HFF-Myc (cell line): ENCODE data around the gene SMYD3.
A peak's percentile ranks its signal among the peaks of the same experiment; 100 is the strongest.

Experiments
- DNase-seq: peaks from one replicate; pipeline ENCODE4 v3.0.0-alpha.2; 2011; ENCODE audit warnings: low read depth; ENCODE audit errors: extremely low read depth
- H3K4me3 ChIP-seq: replicated peaks from 2 replicates; pipeline ENCODE4 v1.5.1; 2011; ENCODE audit warnings: low read depth, mild to moderate bottlenecking, control low read depth, low read length
- TF ChIP-seq, protein P1 (sequence below): IDR thresholded peaks from 2 replicates; pipeline ENCODE4 v1.5.1; 2012; ENCODE audit warnings: mild to moderate bottlenecking, low read depth, low read length, control low read depth; ENCODE audit errors: missing control alignments

Gene SMYD3

DNA sequence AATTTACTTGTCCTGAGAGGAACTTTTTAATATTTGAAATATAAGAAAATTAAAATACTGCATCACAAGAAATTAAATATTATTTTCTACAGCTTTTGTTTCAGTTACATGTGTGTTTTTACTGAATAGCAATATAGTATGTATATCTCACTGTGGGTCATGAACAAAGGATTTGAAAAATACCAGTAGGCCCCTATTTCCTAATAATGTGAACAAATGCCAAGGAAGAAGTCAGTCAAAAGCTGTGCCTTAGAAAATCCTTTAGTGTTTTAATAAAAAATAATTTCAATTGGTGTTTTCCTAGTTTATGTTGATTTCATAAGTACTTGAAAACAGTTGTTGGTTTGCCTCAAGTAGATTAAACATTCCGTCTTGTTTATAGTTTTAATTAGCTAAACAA, 46.7 kb downstream of the SMYD3 start:
- no peak overlapping the region for H3K4me3 ChIP-seq
- DNase-seq: no peak
- TF ChIP-seq, protein P1, sequence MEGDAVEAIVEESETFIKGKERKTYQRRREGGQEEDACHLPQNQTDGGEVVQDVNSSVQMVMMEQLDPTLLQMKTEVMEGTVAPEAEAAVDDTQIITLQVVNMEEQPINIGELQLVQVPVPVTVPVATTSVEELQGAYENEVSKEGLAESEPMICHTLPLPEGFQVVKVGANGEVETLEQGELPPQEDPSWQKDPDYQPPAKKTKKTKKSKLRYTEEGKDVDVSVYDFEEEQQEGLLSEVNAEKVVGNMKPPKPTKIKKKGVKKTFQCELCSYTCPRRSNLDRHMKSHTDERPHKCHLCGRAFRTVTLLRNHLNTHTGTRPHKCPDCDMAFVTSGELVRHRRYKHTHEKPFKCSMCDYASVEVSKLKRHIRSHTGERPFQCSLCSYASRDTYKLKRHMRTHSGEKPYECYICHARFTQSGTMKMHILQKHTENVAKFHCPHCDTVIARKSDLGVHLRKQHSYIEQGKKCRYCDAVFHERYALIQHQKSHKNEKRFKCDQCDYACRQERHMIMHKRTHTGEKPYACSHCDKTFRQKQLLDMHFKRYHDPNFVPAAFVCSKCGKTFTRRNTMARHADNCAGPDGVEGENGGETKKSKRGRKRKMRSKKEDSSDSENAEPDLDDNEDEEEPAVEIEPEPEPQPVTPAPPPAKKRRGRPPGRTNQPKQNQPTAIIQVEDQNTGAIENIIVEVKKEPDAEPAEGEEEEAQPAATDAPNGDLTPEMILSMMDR: no peak

DNA sequence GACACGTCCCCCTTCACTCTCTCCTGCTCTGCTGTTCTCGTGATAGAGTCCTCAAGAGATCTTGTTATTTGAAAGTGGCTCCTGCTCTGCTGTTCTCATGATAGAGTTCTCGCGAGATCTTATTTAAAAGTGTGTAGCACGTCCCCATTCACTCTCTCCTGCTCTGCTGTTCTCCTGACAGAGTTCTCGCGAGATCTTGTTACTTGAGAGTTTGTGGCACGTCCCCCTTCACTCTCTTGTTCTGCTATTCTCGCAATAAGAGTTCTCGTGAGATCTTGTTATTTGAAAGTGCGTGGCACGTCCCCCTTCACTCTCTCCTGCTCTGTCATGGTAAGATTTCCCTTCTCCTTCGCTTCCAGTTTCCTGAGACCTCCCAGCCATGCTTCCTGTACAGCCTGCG, 47.9 kb downstream of the SMYD3 start:
- H3K4me3 ChIP-seq: no peak overlapping the region
- TF ChIP-seq, protein P1: no peak
- DNase-seq: no peak

DNA sequence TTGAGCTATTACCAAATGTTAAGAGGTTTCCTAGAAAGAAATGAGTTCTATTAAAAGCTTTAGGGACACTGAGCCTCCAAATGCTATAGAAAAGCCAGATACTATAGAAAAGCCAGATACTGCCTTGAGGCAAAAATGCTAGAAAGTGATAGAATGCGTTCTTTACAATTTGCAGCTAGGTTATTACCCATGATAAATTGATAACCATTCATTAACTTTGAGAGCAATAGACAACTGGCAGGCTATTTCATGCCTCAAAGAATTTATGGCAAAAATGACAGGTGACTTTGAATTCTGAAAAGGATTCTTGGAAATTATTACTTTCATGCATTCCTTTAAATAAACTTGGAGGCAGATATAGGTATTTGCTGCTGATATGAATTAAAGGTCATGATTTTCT, 51.6 kb downstream of the SMYD3 start:
- no peak for DNase-seq
- TF ChIP-seq, protein P1: no peak
- no peak overlapping the region for H3K4me3 ChIP-seq

DNA sequence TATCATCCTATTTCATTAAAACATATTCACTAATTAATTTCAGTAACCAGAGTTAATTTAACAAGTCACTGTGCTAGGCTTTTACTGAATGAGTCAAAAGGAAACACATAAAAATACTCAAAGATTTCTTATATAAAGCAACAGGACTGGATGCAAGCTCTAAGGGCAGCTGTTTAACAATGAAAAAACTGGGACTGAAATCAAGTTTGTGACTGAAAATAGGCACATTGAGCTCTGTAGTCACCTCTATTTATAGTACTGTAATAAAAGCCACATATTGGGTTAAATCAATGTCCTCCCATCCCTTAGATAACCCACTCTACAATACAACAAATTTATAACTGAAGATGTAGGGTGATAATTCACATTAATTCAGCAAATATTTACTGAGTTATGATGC, 52.4 kb downstream of the SMYD3 start:
- DNase-seq: no peak
- no peak overlapping the region for H3K4me3 ChIP-seq
- TF ChIP-seq, protein P1: no peak

DNA sequence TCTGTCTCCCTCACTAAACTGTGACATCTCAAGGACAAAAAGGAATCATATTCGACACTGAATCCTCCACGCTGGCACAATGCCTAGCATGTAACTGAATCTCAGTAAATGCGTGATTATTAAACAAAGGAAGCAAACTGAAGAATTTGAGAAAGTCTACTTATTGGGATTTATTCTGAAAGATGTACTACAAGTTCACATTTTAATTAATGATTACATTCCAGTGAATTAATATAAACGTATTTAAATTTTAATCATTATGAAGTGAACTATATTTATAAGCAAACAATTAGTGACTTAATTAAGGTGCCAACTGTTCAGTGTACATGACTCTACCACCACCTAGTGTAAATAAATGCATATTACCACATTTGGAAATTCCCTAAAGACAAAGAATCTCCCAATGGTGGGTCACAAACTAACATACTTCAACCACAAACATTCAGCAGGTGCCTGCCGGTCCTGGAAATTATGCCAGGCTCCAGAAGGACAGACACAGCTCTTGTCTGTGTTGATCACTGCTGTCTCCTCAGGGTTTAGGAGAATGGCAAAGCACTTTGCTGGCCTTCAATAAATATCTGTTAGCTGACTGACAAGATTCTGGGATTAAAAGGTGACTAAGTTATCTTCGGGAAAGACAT, 56.3 kb downstream of the SMYD3 start:
- no peak overlapping the region for H3K4me3 ChIP-seq
- TF ChIP-seq, protein P1: peak; percentile 32
- no peak for DNase-seq

DNA sequence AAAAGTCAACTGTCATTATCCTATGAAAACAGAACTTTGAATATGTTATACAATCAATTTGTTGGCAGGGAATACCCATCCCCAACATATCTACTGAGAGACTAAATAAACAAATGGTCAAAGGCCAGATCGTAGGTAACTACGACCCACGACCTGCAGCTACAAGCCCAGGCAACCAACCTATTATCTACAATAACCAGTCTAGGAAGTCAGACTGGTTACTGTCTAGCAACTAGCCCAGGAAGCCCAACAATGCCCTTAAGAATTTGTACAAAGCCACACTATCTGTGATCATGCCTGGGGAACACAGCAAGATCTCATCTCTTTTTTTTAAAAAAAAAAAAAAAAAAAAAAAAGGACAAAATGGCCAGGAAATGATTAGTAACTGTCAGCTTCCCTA, 58.7 kb downstream of the SMYD3 start:
- no peak overlapping the region for H3K4me3 ChIP-seq
- TF ChIP-seq, protein P1: no peak
- no peak for DNase-seq

DNA sequence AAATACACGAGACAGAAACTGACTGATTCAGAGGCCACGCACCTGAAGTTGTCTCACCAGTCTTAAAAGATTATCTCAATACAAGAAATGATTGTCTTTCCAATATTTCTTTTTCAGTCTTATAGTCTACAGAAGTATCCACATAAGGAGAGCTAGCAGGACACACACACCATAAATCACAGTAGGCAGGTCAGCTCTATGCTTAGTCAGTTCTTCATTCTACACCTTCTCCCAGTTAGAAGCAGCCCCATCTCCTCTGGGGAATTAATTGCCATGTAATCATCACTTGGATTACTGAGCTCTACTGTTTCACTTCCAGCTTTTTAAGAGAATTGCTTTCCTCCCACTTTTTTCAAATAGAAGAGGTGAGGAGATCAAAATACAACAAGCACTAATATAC, 59.6 kb downstream of the SMYD3 start:
- TF ChIP-seq, protein P1: no peak
- no peak for DNase-seq

More for the DNA sequence above, 59.6 kb downstream of the SMYD3 start:
- H3K4me3 ChIP-seq: no peak overlapping the region
